Spleen (tissue), 11 donors: Measurements from ENCODE around the gene PCDHA6. TPM values are rescaled to one million over a fixed set of nuclear protein-coding genes. Genes with fewer than 3 reads are reported as not detected.
"Not testable (repeated sequence)": the region's sequence is repeated elsewhere in the genome, so short reads cannot be mapped to it uniquely, and the experiment has no call there.

Experiments used
- DNase-seq: peaks from one replicate; pipeline ENCODE4 v3.0.0-alpha.2; 2020
- H3K27ac ChIP-seq, 8 donors: fragments of 200-600 bp; sonication (generic) in 7 of 8; 1 replicate in 4 of 8; 2 replicates in 4 of 8; pipeline versions ENCODE4 v1.5.0 to v1.8.0; 2016 to 2021; ENCODE audit warnings: inconsistent platforms in 4 of 8, mild to moderate bottlenecking in 4 of 8, moderate library complexity in 1 of 8
- H3K27me3 ChIP-seq, 7 donors: fragments of 200-600 bp; sonication (generic) in 6 of 7; replicated peaks in 1 of 7; 1 replicate in 4 of 7; 2 replicates in 3 of 7; pipeline versions ENCODE4 v1.5.0 to v1.8.0; 2016 to 2021; ENCODE audit warnings: inconsistent platforms in 3 of 7, mild to moderate bottlenecking in 1 of 7
- H3K36me3 ChIP-seq, 6 donors: fragments of 200-600 bp; sonication (generic) in 5 of 6; 1 replicate in 4 of 6; 2 replicates in 2 of 6; pipeline versions ENCODE4 v1.5.0 to v1.8.0; 2016 to 2021; ENCODE audit warnings: inconsistent platforms in 2 of 6
- H3K4me1 ChIP-seq, 6 donors: fragments of 200-600 bp; sonication (generic) in 5 of 6; 1 replicate in 3 of 6; 2 replicates in 3 of 6; pipeline versions ENCODE4 v1.5.0 to v1.8.0; 2016 to 2021; ENCODE audit warnings: inconsistent platforms in 3 of 6
- H3K4me3 ChIP-seq, 8 donors: fragments of 200-600 bp; sonication (generic) in 7 of 8; 1 replicate in 4 of 8; 2 replicates in 4 of 8; pipeline versions ENCODE4 v1.5.0 to v1.8.0; 2016 to 2021; ENCODE audit warnings: inconsistent platforms in 4 of 8, mild to moderate bottlenecking in 4 of 8, moderate library complexity in 2 of 8
- H3K9me3 ChIP-seq, 8 donors: fragments of 200-600 bp; sonication (generic) in 7 of 8; 1 replicate in 4 of 8; 2 replicates in 4 of 8; pipeline versions ENCODE4 v1.5.0 to v1.8.0; 2016 to 2021; ENCODE audit warnings: inconsistent platforms in 4 of 8
- CTCF ChIP-seq, 11 experiments: fragments of 200-600 bp in 7 of 11; fragments of 450-650 bp in 4 of 11; sonication (generic) in 4 of 11; IDR thresholded peaks in 8 of 11; conservative IDR thresholded peaks in 3 of 11; 1 replicate in 7 of 11; 2 replicates in 4 of 11; pipeline versions ENCODE4 v1.4.0 to v1.8.0; 2016 to 2021; ENCODE audit warnings: antibody characterized with exemption in 11 of 11, inconsistent platforms in 4 of 11, mild to moderate bottlenecking in 1 of 11
- POLR2A ChIP-seq, 3 donors: fragments of 450-650 bp; IDR thresholded peaks; one replicate each; pipeline ENCODE4 v1.5.1; 2017; ENCODE audit warnings: antibody characterized with exemption in 3 of 3, mild to moderate bottlenecking in 1 of 3
- POLR2AphosphoS5 ChIP-seq, 3 donors: sonication (generic); formaldehyde crosslinking; IDR thresholded peaks; one replicate each; pipeline ENCODE4 v1.5.1; 2017; ENCODE audit warnings: antibody characterized with exemption in 3 of 3
- WGBS, 5 donors: extraction: QIAGEN DNeasy Blood & Tissue Kit in 3 of 5; methylation state at CpG; one replicate each; pipeline versions ENCODE4 v1.1.5 to v1.1.7; 2013 to 2018; 5-methylcytosine and 5-hydroxymethylcytosine counted together
- intact Hi-C: fragments of 100-400 bp; cut with DNase I; formaldehyde crosslinking; loops from one replicate; pipeline ENCODE4 v1.15.0; 2023; ENCODE audit warnings: low total_unique reads
- polyA plus RNA-seq, 3 donors: library from polyadenylated mRNA; stranded (reverse); fragments of 200-250 nt; gene quantifications; one replicate each; pipeline ENCODE4 v1.2.1, GENCODE V29; 2013
- total RNA-seq, 7 donors: library from RNA; depleted of rRNA in 3 of 7; stranded (reverse); fragments of >200 nt in 3 of 7; fragmentation: NEBNext Ultra II Directional in 4 of 7; extraction: Animal tissue kit (Norgen Biotek cat#: 25700) in 4 of 7; gene quantifications; one replicate each; pipeline versions ENCODE4 v1.1.0 to v1.2.1, GENCODE V29; 2016 to 2021
- donor health status: healthy with polysubstance abuse.
- donor health status: DM: no; HTN: no; CAD: no; lungs with moderate emphysema.
- donor health status: DM: no; HTN: no; CAD: no.
- donor health status: Bipolar disorder and iron deficiency.
- donor health status: healthy.
- donor health status: DM: no; HTN: no; CAD: no.
- donor health status: DM: yes; HTN: yes; CAD: no.

The PCDHA6 gene
- total and polyA plus RNA-seq, 10 donors = 0.02 to 0.85 (median 0.23) TPM; not detected in 2

DNA sequence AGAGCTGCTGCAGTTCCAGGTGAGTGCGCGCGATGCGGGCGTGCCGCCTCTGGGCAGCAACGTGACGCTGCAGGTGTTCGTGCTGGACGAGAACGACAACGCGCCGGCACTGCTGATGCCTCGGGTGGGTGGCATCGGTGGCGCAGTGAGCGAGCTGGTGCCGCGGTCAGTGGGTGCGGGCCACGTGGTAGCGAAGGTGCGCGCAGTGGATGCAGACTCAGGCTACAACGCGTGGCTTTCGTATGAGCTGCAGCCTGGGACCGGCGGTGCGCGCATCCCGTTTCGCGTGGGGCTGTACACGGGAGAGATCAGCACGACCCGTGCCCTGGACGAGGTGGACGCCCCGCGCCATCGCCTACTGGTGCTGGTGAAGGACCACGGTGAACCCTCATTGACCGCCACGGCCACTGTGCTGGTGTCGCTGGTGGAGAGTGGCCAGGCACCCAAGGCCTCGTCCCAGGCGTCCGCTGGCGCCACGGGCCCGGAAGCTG lies 24.9 kb upstream of the PCDHA6 start:
- Histone ChIP-seq H3K9me3 (peaks cover 0 to 95% (median 64%) of the 10 kb centered on the region in 8 donors), H3K36me3 (no peaks in the 10 kb centered on the region), H3K4me3 (no peak overlapping the region), H3K27ac (no peak overlapping the region), H3K27me3 (peaks cover 0 to 58% (median 0%) of the 10 kb centered on the region in 7 donors), H3K4me1 (no peaks in the 10 kb centered on the region)
- TF ChIP-seq POLR2AphosphoS5 (IDR thresholded peaks at IDR 0.05) (no peak), POLR2A (IDR thresholded peaks at IDR 0.05) (no peak), CTCF (IDR thresholded peaks at IDR 0.05 in 8 of 11, conservative IDR thresholded peaks at IDR 0.05 in 3 of 11) (no peak)
- WGBS, 5 donors = 48 to 63% (median 55%) methylated on average over 27 to 53 of the region's 53 CpGs
- no peak for DNase-seq
- intact Hi-C loops = no loop called here

- Histone ChIP-seq H3K36me3 (no peaks in the 10 kb centered on the region), H3K4me1 (no peaks in the 10 kb centered on the region), H3K27me3 (peaks cover 0 to 50% (median 0%) of the 10 kb centered on the region in 7 donors), H3K27ac (no peak within 1 kb of the TSS), H3K9me3 (peaks cover 0 to 95% (median 68%) of the 10 kb centered on the region in 8 donors), H3K4me3 (peak within 1 kb of the TSS in 5 of 8 donors; percentile 11 to 48 (median 25))
- TF ChIP-seq CTCF (IDR thresholded peaks at IDR 0.05 in 8 of 11, conservative IDR thresholded peaks at IDR 0.05 in 3 of 11) = peak in 3 of 11 experiments; percentile 8 to 13 (median 10)
- TF ChIP-seq POLR2AphosphoS5 (IDR thresholded peaks at IDR 0.05) = no peak
- 19 to 26% (median 23%) methylated on average over 26 to 38 of the region's 47 CpGs for WGBS, 5 donors
- intact Hi-C loops = no loop called here
- DNase-seq = no peak
Measured at GRCh38 chr5:140806834-140807775, 20.7 kb upstream of the PCDHA6 start, which contains the start of gene PCDHA4. Gene PCDHA4 (plus strand): TSS chr5:140807068.

DNA sequence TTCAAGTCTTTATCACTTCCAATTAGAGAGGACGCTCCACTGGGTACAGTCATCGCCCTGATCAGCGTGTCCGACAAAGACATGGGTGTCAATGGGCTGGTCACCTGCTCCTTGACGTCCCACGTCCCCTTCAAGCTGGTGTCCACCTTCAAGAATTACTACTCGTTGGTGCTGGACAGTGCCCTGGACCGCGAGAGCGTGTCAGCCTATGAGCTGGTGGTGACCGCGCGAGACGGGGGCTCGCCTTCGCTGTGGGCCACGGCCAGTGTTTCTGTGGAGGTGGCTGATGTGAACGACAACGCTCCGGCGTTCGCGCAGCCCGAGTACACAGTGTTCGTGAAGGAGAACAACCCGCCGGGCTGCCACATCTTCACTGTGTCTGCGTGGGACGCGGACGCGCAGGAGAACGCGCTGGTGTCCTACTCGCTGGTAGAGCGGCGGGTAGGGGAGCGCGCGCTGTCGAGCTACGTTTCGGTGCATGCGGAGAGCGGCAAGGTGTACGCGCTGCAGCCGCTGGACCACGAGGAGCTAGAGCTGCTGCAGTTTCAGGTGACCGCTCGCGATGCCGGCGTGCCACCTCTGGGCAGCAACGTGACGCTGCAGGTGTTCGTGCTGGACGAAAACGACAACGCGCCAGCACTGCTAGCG lies 19.4 kb upstream of the PCDHA6 start:
- intact Hi-C loops, DNase-seq, H3K4me1 ChIP-seq, H3K36me3 ChIP-seq, H3K27ac ChIP-seq, H3K4me3 ChIP-seq: not testable (repeated sequence)
- peaks cover 0 to 38% (median 0%) of the 10 kb centered on the region in 7 donors for H3K27me3 ChIP-seq
- peaks cover 0 to 93% (median 61%) of the 10 kb centered on the region in 8 donors for H3K9me3 ChIP-seq
- WGBS, 5 donors = 63 to 76% (median 71%) methylated on average over 56 to 62 of the region's 62 CpGs

GRCh38 chr5:140808889-140809291 lies 18.9 kb upstream of the PCDHA6 start:
- no peak for DNase-seq
- intact Hi-C loops = no loop called here
- WGBS, 5 donors = 68 to 79% (median 73%) methylated on average over 33 to 43 of the region's 43 CpGs

More at GRCh38 chr5:140808889-140809291, 18.9 kb upstream of the PCDHA6 start:
- Histone ChIP-seq H3K9me3 (peaks cover 0 to 93% (median 61%) of the 10 kb centered on the region in 8 donors), H3K4me3 (no peak overlapping the region), H3K27ac (no peak overlapping the region), H3K4me1 (no peaks in the 10 kb centered on the region), H3K27me3 (peaks cover 0 to 38% (median 0%) of the 10 kb centered on the region in 7 donors), H3K36me3 (no peaks in the 10 kb centered on the region)
- TF ChIP-seq CTCF (IDR thresholded peaks at IDR 0.05 in 8 of 11, conservative IDR thresholded peaks at IDR 0.05 in 3 of 11) (no peak), POLR2AphosphoS5 (IDR thresholded peaks at IDR 0.05) (no peak), POLR2A (IDR thresholded peaks at IDR 0.05) (no peak)
